Calu3 (cell line): ENCODE measurements around the gene DMRT1. TPM values are rescaled to one million over a fixed set of nuclear protein-coding genes. Genes with fewer than 3 reads are reported as not detected.
"Not testable (repeated sequence)": the region's sequence is repeated elsewhere in the genome, so short reads cannot be mapped to it uniquely, and the experiment has no call there.

Source experiments
- BruUV-seq: library from RNA; stranded (reverse); fragments of 400-500 nt; replicated peaks from 2 replicates; lab custom pipeline; 2021; lab: Mats Ljungman, UMichigan
- CTCF ChIA-PET: fragments of 300-600 bp; sonication (Branson Sonifier 250); formaldehyde crosslinking; loops from one replicate; lab custom pipeline; 2022; ENCODE audit warnings: antibody characterized with exemption; lab: Charles Lee
- DNase-seq: peaks from one replicate; pipeline ENCODE4 v3.0.0; 2022
- H3K27ac Mint-ChIP-seq: one replicate; pipeline ENCODE4 v1.8.0; 2022; ENCODE audit warnings: mixed read lengths; ENCODE audit not compliant: unreplicated experiment
- H3K27me3 Mint-ChIP-seq: one replicate; pipeline ENCODE4 v1.8.0; 2022; ENCODE audit warnings: mixed read lengths; ENCODE audit not compliant: unreplicated experiment
- H3K36me3 Mint-ChIP-seq: one replicate; pipeline ENCODE4 v1.8.0; 2022; ENCODE audit warnings: mild to moderate bottlenecking, moderate library complexity, mixed read lengths; ENCODE audit not compliant: insufficient read depth, unreplicated experiment
- H3K4me1 Mint-ChIP-seq: one replicate; pipeline ENCODE4 v1.8.0; 2022; ENCODE audit warnings: mild to moderate bottlenecking, low read depth, mixed read lengths; ENCODE audit not compliant: unreplicated experiment
- H3K4me3 Mint-ChIP-seq: one replicate; pipeline ENCODE4 v1.8.0; 2022; ENCODE audit warnings: mild to moderate bottlenecking, low read depth, moderate library complexity, mixed read lengths; ENCODE audit not compliant: unreplicated experiment
- H3K9me3 Mint-ChIP-seq: one replicate; pipeline ENCODE4 v1.8.0; 2022; ENCODE audit warnings: low read depth, mixed read lengths; ENCODE audit not compliant: unreplicated experiment
- intact Hi-C: fragments of 100-400 bp; cut with micrococcal nuclease; formaldehyde crosslinking; loops from one replicate; pipeline ENCODE4 v1.10.0; 2022; ENCODE audit not compliant: unreplicated experiment
- total RNA-seq: library from RNA; stranded (reverse); gene quantifications from 2 replicates; pipeline ENCODE4 v1.2.3, GENCODE V29; 2022
- TF ChIP-seq, protein P1 (sequence below): fragments of 200-600 bp; IDR thresholded peaks from one replicate; pipeline ENCODE4 v1.8.0; 2022; ENCODE audit warnings: antibody characterized with exemption; ENCODE audit not compliant: unreplicated experiment

DMRT1 gene
- total RNA-seq, 1 experiment from 2014 or later, result not detected

DNA sequence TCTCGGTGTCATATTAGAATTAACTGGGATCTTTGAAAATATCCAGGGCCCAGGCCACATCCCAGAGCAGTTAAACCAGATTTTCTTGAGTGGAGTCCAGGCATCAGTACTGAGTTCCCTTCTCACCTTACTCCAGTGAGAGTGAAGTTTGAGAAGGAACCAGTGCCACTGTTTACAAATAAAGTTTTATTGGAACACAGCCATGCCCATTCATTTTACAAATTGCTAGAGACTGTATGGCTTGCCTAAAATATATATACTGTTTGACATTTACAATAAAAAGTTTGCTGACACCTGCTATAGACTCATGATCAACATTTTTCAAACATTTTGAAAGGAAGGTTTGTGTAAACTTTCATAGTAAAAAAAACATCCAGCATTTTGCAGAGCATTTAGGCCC is 71.3 kb downstream of the DMRT1 start:
- no peaks in the 10 kb centered on the region for H3K27me3 Mint-ChIP-seq
- no peak for DNase-seq
- no peaks in the 10 kb centered on the region for H3K9me3 Mint-ChIP-seq
- BruUV-seq, result no TSS peak
- H3K27ac Mint-ChIP-seq, result no peak overlapping the region
- no peak overlapping the region for H3K4me3 Mint-ChIP-seq
- no peaks in the 10 kb centered on the region for H3K4me1 Mint-ChIP-seq
- TF ChIP-seq, protein P1, sequence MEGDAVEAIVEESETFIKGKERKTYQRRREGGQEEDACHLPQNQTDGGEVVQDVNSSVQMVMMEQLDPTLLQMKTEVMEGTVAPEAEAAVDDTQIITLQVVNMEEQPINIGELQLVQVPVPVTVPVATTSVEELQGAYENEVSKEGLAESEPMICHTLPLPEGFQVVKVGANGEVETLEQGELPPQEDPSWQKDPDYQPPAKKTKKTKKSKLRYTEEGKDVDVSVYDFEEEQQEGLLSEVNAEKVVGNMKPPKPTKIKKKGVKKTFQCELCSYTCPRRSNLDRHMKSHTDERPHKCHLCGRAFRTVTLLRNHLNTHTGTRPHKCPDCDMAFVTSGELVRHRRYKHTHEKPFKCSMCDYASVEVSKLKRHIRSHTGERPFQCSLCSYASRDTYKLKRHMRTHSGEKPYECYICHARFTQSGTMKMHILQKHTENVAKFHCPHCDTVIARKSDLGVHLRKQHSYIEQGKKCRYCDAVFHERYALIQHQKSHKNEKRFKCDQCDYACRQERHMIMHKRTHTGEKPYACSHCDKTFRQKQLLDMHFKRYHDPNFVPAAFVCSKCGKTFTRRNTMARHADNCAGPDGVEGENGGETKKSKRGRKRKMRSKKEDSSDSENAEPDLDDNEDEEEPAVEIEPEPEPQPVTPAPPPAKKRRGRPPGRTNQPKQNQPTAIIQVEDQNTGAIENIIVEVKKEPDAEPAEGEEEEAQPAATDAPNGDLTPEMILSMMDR, result no peak
- no peaks in the 10 kb centered on the region for H3K36me3 Mint-ChIP-seq
- intact Hi-C loops, result no loop called here
- CTCF ChIA-PET, result interaction anchor here (0.6 kb wide), 1 partner anchor 97 kb away, joined by 4 read pairs; no protein-coding TSS in a partner anchor

DNA sequence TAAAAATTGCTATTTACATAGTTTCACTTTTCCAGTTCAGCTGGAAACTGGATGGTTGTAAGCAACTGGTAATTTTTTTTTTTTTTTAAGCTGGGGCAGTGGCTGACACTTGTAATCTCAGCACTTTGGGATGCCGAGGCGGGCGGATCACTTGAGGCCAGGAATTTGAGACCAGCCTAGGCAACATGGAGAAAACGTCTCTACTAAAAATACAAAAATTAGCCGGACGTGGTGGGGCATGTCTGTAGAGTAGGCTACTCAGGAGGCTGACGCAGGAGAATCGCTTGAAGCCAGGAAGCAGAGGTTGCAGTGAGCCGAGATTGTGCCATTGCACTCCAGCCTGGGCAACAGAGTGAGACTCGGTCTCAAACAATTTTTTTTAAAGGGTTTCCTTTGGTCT is 72.0 kb downstream of the DMRT1 start:
- H3K4me1 Mint-ChIP-seq, BruUV-seq, H3K9me3 Mint-ChIP-seq, H3K4me3 Mint-ChIP-seq, H3K27me3 Mint-ChIP-seq, H3K36me3 Mint-ChIP-seq, CTCF ChIA-PET, intact Hi-C loops, H3K27ac Mint-ChIP-seq, DNase-seq: not testable (repeated sequence)

DNA sequence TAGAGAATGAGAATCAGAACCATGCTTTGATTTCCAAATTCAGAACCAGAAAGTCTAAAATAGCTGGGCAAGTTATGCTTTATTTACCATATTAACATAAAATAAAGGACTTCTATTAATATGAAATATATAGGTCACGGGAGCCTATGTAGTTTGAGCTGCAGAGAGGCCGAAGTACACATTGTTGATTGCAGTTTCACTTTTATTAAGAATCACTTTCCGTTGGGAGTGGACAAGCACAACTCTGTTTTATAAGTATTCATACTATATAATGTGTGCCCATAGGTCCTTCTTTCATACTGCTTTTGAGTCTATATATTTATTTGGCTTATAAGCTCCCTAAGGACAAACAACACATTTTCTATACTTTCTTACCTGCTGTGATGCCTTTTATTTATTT is 76.2 kb downstream of the DMRT1 start:
- intact Hi-C loops, result no loop called here
- Mint-ChIP-seq H3K4me1 (no peaks in the 10 kb centered on the region), H3K9me3 (no peaks in the 10 kb centered on the region), H3K27me3 (no peaks in the 10 kb centered on the region), H3K36me3 (no peaks in the 10 kb centered on the region), H3K4me3 (no peak overlapping the region), H3K27ac (no peak overlapping the region)
- TF ChIP-seq, protein P1, result no peak
- DNase-seq, result no peak
- CTCF ChIA-PET, result interaction anchor here (0.7 kb wide), 1 partner anchor 11 kb away, joined by 5 read pairs; no protein-coding TSS in a partner anchor
- no TSS peak for BruUV-seq

DNA sequence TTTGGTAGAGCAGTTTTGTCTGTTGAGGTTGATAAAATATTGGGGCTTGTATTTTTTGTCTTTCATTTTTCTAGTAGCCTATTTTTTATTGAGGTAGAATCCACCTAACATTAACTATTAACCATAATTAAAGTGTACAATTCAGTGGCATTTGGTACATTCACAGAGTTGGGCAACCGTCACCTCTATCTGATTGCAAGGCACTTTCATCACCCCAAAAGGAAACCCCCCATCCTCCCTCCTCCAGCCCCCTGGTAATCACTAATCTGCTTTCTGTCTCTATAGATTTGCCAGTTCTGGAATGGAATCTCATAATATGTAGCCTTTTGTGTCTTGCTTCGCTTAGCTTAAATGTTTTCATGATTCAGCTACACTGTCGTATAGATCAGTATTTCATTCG is 79.4 kb downstream of the DMRT1 start:
- Mint-ChIP-seq H3K36me3 (no peaks in the 10 kb centered on the region), H3K9me3 (no peaks in the 10 kb centered on the region), H3K4me3 (no peak overlapping the region), H3K27me3 (no peaks in the 10 kb centered on the region), H3K27ac (no peak overlapping the region), H3K4me1 (no peaks in the 10 kb centered on the region)
- intact Hi-C loops, result no loop called here
- DNase-seq, result no peak
- TF ChIP-seq, protein P1, result no peak
- BruUV-seq, result no TSS peak
- CTCF ChIA-PET, result interaction anchor here (0.7 kb wide), 1 partner anchor 344 kb away, joined by 4 read pairs; no protein-coding TSS in a partner anchor

DNA sequence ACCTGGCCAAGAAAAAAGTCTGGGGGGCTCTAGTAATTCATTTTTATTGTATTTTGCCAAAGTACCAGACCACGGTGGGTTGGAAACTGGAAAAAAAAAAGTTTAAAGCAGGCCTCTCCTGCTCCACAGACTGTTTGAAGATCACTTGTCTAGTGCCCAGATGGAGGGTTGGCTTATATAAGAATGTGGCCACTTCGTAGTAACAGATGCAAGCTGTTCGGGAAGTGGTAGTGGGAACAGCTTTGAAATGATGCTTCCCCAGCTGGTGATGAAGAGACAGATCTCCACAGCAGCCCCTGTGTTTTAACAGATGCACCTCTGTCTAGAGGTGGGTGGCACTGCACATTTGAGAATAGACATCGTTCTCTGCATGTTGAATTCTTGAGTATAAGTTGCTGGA is 80.7 kb downstream of the DMRT1 start:
- TF ChIP-seq, protein P1, result no peak
- H3K4me1 Mint-ChIP-seq, result no peaks in the 10 kb centered on the region
- intact Hi-C loops, result no loop called here
- no peak for DNase-seq
- CTCF ChIA-PET, result interaction anchor here (0.6 kb wide), 1 partner anchor 102 kb away, joined by 3 read pairs; no protein-coding TSS in a partner anchor
- no TSS peak for BruUV-seq
- H3K27me3 Mint-ChIP-seq, result no peaks in the 10 kb centered on the region
- H3K27ac Mint-ChIP-seq, result no peak overlapping the region
- no peak overlapping the region for H3K4me3 Mint-ChIP-seq
- no peaks in the 10 kb centered on the region for H3K9me3 Mint-ChIP-seq
- H3K36me3 Mint-ChIP-seq, result no peaks in the 10 kb centered on the region
